NAMALWA (cell line): ENCODE measurements around the gene ZNF516.

Experiments
- DNase-seq: peaks from one replicate; pipeline ENCODE4 v3.0.0-alpha.2; 2015; ENCODE audit warnings: low spot score

Gene ZNF516

GRCh38 chr18:76343938-76344569 is 151.0 kb downstream of the ZNF516 start:
- no peak for DNase-seq

- no peak for DNase-seq
These were observed 154.6 kb downstream of the ZNF516 start for GRCh38 chr18:76340410-76340809.

GRCh38 chr18:76339246-76339620 is 155.8 kb downstream of the ZNF516 start:
- no peak for DNase-seq

GRCh38 chr18:76338619-76339245 is 156.3 kb downstream of the ZNF516 start:
- DNase-seq: no peak

GRCh38 chr18:76338088-76338487 is 157.0 kb downstream of the ZNF516 start:
- no peak for DNase-seq

- no peak for DNase-seq
These were observed 159.0 kb downstream of the ZNF516 start for GRCh38 chr18:76335859-76336640.

GRCh38 chr18:76328140-76328539 is 166.9 kb downstream of the ZNF516 start:
- no peak for DNase-seq

- DNase-seq: no peak
These were observed 171.2 kb downstream of the ZNF516 start for GRCh38 chr18:76323891-76324290.

- no peak for DNase-seq
These were observed 172.4 kb downstream of the ZNF516 start for GRCh38 chr18:76322686-76323085.

- DNase-seq: no peak
These were observed 175.7 kb downstream of the ZNF516 start for GRCh38 chr18:76319366-76319765.

- no peak for DNase-seq
These were observed 176.4 kb downstream of the ZNF516 start for GRCh38 chr18:76318607-76319006.

- DNase-seq: no peak
These were observed 177.9 kb downstream of the ZNF516 start for GRCh38 chr18:76317136-76317535.

GRCh38 chr18:76315722-76316230 is 179.3 kb downstream of the ZNF516 start:
- DNase-seq: no peak

- no peak for DNase-seq
These were observed 180.5 kb downstream of the ZNF516 start for GRCh38 chr18:76314496-76314895.

- no peak for DNase-seq
These were observed 181.0 kb downstream of the ZNF516 start for GRCh38 chr18:76314015-76314414.
